Measurements from ENCODE around the gene DUSP6.
A peak's percentile ranks its signal among the peaks of the same experiment; 100 is the strongest.
"Not testable (repeated sequence)": the region's sequence is repeated elsewhere in the genome, so short reads cannot be mapped to it uniquely, and the experiment has no call there.

DUSP6 gene

GRCh38 chr12:89351489-89352241 is 636 bp downstream of the DUSP6 start:
- DNase-seq, result peak in 2 of 4 experiments; percentile 17 to 20

- DNase-seq, result peak in 1 of 4 experiments; percentile 17
These were observed 1.4 kb downstream of the DUSP6 start for GRCh38 chr12:89350630-89351488.

GRCh38 chr12:89350260-89350629 is 2.1 kb downstream of the DUSP6 start:
- no peak for DNase-seq

GRCh38 chr12:89349814-89350213 is 2.5 kb downstream of the DUSP6 start:
- DNase-seq, result no peak

GRCh38 chr12:89348894-89349699 is 3.2 kb downstream of the DUSP6 start:
- DNase-seq, result no peak

GRCh38 chr12:89347325-89347829 is 4.9 kb downstream of the DUSP6 start:
- DNase-seq, result no peak

- no peak for DNase-seq
These were observed 5.5 kb downstream of the DUSP6 start for GRCh38 chr12:89346741-89347324.

GRCh38 chr12:89345830-89346740 is 6.2 kb downstream of the DUSP6 start:
- DNase-seq, result no peak

- DNase-seq, result no peak
These were observed 6.9 kb downstream of the DUSP6 start for GRCh38 chr12:89345376-89345775.

- no peak for DNase-seq
These were observed 7.5 kb downstream of the DUSP6 start for GRCh38 chr12:89344862-89345202.

GRCh38 chr12:89344043-89344861 is 8.0 kb downstream of the DUSP6 start:
- no peak for DNase-seq

- DNase-seq, result no peak
These were observed 9.2 kb downstream of the DUSP6 start for GRCh38 chr12:89343127-89343526.

GRCh38 chr12:89340861-89341260 is 11.4 kb downstream of the DUSP6 start:
- no peak for DNase-seq

- DNase-seq, result no peak
These were observed 12.8 kb downstream of the DUSP6 start for GRCh38 chr12:89339526-89339925.

GRCh38 chr12:89337136-89337535 is 15.2 kb downstream of the DUSP6 start:
- not testable (repeated sequence) for DNase-seq

GRCh38 chr12:89335452-89336244 is 16.7 kb downstream of the DUSP6 start:
- no peak for DNase-seq

GRCh38 chr12:89334548-89335169 is 17.6 kb downstream of the DUSP6 start:
- no peak for DNase-seq

GRCh38 chr12:89333564-89334252 is 18.6 kb downstream of the DUSP6 start:
- DNase-seq, result no peak

Measured in activated CD4-positive, CD25-positive, alpha-beta regulatory T cell (primary cell).